SK-N-SH treated with all-trans-retinoic acid at 6 μM for 48 hours (cell line): Measurements from ENCODE around the gene ADGRF1.

Source experiments
- ATAC-seq: fragments of 200-7000 bp; cut with Tn5 transposase; 3 replicates; pipeline ENCODE4 v1.9.1; 2020; ENCODE audit warnings: mild to moderate bottlenecking, moderate library complexity
- ARNTL ChIP-seq: fragments of 450-650 bp; formaldehyde crosslinking; IDR thresholded peaks from 2 replicates; pipeline ENCODE4 v1.5.0; 2020; ENCODE audit warnings: low read depth, mild to moderate bottlenecking, moderate library complexity, borderline replicate concordance
- BACH2 ChIP-seq: fragments of 250-450 bp; sonication (Bioruptor Pico); IDR thresholded peaks from 2 replicates; pipeline ENCODE4 v1.9.0; 2021; ENCODE audit warnings: mild to moderate bottlenecking, borderline replicate concordance
- CSDC2 ChIP-seq: fragments of 250-450 bp; sonication (Bioruptor Pico); IDR thresholded peaks from 2 replicates; pipeline ENCODE4 v1.5.0; 2020; ENCODE audit warnings: mild to moderate bottlenecking, moderate library complexity
- ESRRG ChIP-seq: fragments of 250-450 bp; sonication (Bioruptor Pico); IDR thresholded peaks from 2 replicates; pipeline ENCODE4 v1.6.1; 2021; ENCODE audit warnings: mild to moderate bottlenecking
- GLIS3 ChIP-seq: fragments of 250-450 bp; sonication (Bioruptor Pico); IDR thresholded peaks from 2 replicates; pipeline ENCODE4 v1.5.0; 2020; ENCODE audit warnings: mild to moderate bottlenecking, moderate library complexity
- ISL1 ChIP-seq: fragments of 250-450 bp; sonication (Bioruptor Pico); IDR thresholded peaks from 2 replicates; pipeline ENCODE4 v2.1.2; 2022; ENCODE audit warnings: mild to moderate bottlenecking, moderate library complexity
- OSR1 ChIP-seq: fragments of 250-450 bp; sonication (Bioruptor Pico); IDR thresholded peaks from 2 replicates; pipeline ENCODE4 v1.8.0; 2022; ENCODE audit warnings: moderate library complexity, mild to moderate bottlenecking, inconsistent platforms
- PPARA ChIP-seq: fragments of 250-450 bp; sonication (Bioruptor Pico); IDR thresholded peaks from 2 replicates; pipeline ENCODE4 v1.5.0; 2020; ENCODE audit warnings: mild to moderate bottlenecking, borderline replicate concordance
- RARB ChIP-seq: fragments of 250-450 bp; sonication (Bioruptor Pico); IDR thresholded peaks from 2 replicates; pipeline ENCODE4 v1.8.0; 2021; ENCODE audit warnings: mild to moderate bottlenecking, moderate library complexity
- SNAI2 ChIP-seq: fragments of 250-450 bp; sonication (Bioruptor Pico); IDR thresholded peaks from 2 replicates; pipeline ENCODE4 v1.5.0; 2020; ENCODE audit warnings: mild to moderate bottlenecking, moderate library complexity
- TCF4 ChIP-seq: fragments of 250-450 bp; sonication (Bioruptor Pico); IDR thresholded peaks from 2 replicates; pipeline ENCODE4 v1.8.0; 2021; ENCODE audit warnings: mild to moderate bottlenecking, moderate library complexity, borderline replicate concordance
- TOX ChIP-seq: fragments of 250-450 bp; sonication (Bioruptor Pico); IDR thresholded peaks from 2 replicates; pipeline ENCODE4 v1.8.0; 2021; ENCODE audit warnings: mild to moderate bottlenecking, moderate library complexity, borderline replicate concordance
- ZFP3 ChIP-seq: fragments of 250-450 bp; sonication (Bioruptor Pico); IDR thresholded peaks from 2 replicates; pipeline ENCODE4 v1.5.0; 2020; ENCODE audit warnings: mild to moderate bottlenecking, moderate library complexity
- ZFP30 ChIP-seq: fragments of 450-650 bp; formaldehyde crosslinking; IDR thresholded peaks from 2 replicates; pipeline ENCODE4 v1.5.0; 2022; ENCODE audit warnings: mild to moderate bottlenecking, moderate library complexity
- ZNF565 ChIP-seq: fragments of 450-650 bp; formaldehyde crosslinking; conservative IDR thresholded peaks from 2 replicates; pipeline ENCODE4 v1.5.0; 2020; ENCODE audit warnings: low read depth, mild to moderate bottlenecking, moderate library complexity
- TF ChIP-seq, protein P1 (sequence below): fragments of 250-450 bp; sonication (Bioruptor Pico); IDR thresholded peaks from 2 replicates; pipeline ENCODE4 v1.5.0; 2020; ENCODE audit warnings: mild to moderate bottlenecking, moderate library complexity
- TF ChIP-seq, protein P2 (sequence below): fragments of 250-450 bp; sonication (Bioruptor Pico); IDR thresholded peaks from 2 replicates; pipeline ENCODE4 v1.5.1; 2021; ENCODE audit warnings: mild to moderate bottlenecking, moderate library complexity
- TF ChIP-seq, protein P3 (sequence below): fragments of 250-450 bp; sonication (Bioruptor Pico); IDR thresholded peaks from 2 replicates; pipeline ENCODE4 v1.5.1; 2020; ENCODE audit warnings: low read depth, mild to moderate bottlenecking, moderate library complexity
- TF ChIP-seq, protein P4 (sequence below): fragments of 250-450 bp; sonication (Bioruptor Pico); IDR thresholded peaks from 2 replicates; pipeline ENCODE4 v1.8.0; 2021; ENCODE audit warnings: low read depth, mild to moderate bottlenecking, moderate library complexity, borderline replicate concordance
- TF ChIP-seq, protein P5 (sequence below): fragments of 250-450 bp; sonication (Bioruptor Pico); IDR thresholded peaks from 2 replicates; pipeline ENCODE4 v1.8.0; 2020; ENCODE audit warnings: mild to moderate bottlenecking, moderate library complexity, borderline replicate concordance

ADGRF1 gene

DNA sequence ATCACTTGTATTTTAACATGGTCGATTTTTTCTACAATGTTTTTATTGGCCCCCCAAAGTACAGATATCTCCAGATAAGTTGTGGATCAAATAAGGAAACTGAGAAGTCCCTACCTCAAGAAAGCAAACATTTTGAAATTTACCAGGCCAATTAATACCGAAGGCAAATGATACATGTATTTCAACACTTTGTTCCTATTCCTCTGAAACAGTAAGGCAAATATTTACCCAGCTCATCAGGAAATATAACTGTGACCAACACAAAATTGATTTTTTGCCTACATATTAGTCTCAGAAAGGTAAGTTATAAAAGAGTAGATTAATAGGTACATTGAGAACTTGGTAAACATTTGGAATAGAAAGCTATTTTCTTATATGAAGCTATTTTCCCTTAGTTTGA is 69.1 kb downstream of the ADGRF1 start:
- TF ChIP-seq SNAI2 (CRISPR knock-in tag), result no peak
- no peak for TF ChIP-seq TCF4
- TF ChIP-seq ZFP3, result no peak
- no peak for ATAC-seq

DNA sequence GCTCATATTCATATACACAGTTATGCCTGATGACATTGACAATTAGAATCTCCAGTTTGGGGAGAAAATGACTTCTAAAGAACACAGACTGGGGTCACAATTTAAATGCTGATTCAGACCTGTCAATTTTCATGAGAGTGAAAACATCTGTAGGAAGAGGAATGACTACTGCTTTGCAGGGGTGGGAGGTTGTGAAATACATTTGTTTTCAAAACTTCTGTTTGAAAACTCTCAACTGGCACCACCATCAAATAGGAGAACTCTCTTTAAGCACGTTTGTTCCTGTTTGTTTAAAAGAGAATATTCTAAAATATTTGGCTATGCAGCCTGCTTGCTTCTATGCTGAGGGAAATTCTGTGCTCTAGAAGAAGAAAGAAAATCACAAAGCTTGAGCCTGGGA is 69.6 kb downstream of the ADGRF1 start:
- ATAC-seq, result no peak
- no peak for TF ChIP-seq ISL1 (CRISPR knock-in tag)
- no peak for TF ChIP-seq PPARA (CRISPR knock-in tag)
- TF ChIP-seq, protein P1, sequence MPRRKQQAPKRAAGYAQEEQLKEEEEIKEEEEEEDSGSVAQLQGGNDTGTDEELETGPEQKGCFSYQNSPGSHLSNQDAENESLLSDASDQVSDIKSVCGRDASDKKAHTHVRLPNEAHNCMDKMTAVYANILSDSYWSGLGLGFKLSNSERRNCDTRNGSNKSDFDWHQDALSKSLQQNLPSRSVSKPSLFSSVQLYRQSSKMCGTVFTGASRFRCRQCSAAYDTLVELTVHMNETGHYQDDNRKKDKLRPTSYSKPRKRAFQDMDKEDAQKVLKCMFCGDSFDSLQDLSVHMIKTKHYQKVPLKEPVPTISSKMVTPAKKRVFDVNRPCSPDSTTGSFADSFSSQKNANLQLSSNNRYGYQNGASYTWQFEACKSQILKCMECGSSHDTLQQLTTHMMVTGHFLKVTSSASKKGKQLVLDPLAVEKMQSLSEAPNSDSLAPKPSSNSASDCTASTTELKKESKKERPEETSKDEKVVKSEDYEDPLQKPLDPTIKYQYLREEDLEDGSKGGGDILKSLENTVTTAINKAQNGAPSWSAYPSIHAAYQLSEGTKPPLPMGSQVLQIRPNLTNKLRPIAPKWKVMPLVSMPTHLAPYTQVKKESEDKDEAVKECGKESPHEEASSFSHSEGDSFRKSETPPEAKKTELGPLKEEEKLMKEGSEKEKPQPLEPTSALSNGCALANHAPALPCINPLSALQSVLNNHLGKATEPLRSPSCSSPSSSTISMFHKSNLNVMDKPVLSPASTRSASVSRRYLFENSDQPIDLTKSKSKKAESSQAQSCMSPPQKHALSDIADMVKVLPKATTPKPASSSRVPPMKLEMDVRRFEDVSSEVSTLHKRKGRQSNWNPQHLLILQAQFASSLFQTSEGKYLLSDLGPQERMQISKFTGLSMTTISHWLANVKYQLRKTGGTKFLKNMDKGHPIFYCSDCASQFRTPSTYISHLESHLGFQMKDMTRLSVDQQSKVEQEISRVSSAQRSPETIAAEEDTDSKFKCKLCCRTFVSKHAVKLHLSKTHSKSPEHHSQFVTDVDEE, result no peak
- no peak for TF ChIP-seq ZFP30 (CRISPR knock-in tag)
- no peak for TF ChIP-seq CSDC2 (CRISPR knock-in tag)
- no peak for TF ChIP-seq SNAI2 (CRISPR knock-in tag)
- no peak for TF ChIP-seq RARB (CRISPR knock-in tag)
- no peak for TF ChIP-seq ESRRG
- TF ChIP-seq, protein P2, sequence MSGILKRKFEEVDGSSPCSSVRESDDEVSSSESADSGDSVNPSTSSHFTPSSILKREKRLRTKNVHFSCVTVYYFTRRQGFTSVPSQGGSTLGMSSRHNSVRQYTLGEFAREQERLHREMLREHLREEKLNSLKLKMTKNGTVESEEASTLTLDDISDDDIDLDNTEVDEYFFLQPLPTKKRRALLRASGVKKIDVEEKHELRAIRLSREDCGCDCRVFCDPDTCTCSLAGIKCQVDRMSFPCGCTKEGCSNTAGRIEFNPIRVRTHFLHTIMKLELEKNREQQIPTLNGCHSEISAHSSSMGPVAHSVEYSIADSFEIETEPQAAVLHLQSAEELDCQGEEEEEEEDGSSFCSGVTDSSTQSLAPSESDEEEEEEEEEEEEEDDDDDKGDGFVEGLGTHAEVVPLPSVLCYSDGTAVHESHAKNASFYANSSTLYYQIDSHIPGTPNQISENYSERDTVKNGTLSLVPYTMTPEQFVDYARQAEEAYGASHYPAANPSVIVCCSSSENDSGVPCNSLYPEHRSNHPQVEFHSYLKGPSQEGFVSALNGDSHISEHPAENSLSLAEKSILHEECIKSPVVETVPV (CRISPR knock-in tag), result no peak
- no peak for TF ChIP-seq TCF4

DNA sequence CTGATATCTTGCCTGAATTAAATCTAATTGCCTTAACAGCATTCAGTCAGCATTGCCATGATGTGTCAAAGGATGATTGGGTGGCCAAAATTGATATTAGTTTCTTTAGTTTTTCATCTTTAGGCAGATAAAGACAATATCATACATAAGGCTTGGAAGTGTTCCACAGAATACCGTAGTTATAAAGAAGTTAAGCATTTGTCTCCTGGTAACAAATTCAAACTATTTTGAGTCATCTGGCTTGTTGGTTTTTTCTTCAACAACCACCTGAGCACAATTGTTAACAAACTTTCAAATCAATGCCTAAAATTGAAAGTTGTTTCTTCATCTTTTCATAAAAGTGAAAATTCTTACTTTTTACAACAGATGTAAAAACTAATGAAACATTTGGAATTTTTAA is 72.9 kb downstream of the ADGRF1 start:
- no peak for ATAC-seq
- TF ChIP-seq, protein P3, sequence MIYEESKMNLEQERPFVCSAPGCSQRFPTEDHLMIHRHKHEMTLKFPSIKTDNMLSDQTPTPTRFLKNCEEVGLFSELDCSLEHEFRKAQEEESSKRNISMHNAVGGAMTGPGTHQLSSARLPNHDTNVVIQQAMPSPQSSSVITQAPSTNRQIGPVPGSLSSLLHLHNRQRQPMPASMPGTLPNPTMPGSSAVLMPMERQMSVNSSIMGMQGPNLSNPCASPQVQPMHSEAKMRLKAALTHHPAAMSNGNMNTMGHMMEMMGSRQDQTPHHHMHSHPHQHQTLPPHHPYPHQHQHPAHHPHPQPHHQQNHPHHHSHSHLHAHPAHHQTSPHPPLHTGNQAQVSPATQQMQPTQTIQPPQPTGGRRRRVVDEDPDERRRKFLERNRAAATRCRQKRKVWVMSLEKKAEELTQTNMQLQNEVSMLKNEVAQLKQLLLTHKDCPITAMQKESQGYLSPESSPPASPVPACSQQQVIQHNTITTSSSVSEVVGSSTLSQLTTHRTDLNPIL, result no peak
- TF ChIP-seq PPARA (CRISPR knock-in tag) (no peak), TOX (CRISPR knock-in tag) (no peak), ZFP30 (CRISPR knock-in tag) (no peak)

DNA sequence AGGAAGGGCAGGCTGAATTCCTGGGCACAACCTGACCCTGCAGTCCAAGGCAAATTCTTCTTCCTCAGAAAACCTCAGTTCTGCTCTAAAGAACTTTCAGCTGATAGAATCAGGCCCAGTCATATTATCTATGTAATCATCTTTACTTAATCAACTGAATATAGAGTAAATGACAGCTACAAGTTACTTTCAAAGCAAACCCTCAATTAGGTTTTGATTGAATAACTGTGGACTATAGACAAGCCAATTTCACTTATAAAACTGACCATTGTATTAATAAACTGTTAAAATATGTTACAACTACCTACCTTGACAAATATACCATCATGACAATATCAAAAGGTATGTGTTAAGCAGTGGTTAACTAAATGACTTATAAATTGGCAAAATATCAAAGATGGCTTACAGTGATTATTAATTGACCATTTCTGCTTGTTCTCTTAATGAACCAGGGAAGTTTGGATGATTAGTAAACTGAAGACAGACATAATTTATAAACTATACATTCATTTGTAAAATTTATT is 74.2 kb downstream of the ADGRF1 start:
- ATAC-seq, result no peak
- TF ChIP-seq, protein P4, sequence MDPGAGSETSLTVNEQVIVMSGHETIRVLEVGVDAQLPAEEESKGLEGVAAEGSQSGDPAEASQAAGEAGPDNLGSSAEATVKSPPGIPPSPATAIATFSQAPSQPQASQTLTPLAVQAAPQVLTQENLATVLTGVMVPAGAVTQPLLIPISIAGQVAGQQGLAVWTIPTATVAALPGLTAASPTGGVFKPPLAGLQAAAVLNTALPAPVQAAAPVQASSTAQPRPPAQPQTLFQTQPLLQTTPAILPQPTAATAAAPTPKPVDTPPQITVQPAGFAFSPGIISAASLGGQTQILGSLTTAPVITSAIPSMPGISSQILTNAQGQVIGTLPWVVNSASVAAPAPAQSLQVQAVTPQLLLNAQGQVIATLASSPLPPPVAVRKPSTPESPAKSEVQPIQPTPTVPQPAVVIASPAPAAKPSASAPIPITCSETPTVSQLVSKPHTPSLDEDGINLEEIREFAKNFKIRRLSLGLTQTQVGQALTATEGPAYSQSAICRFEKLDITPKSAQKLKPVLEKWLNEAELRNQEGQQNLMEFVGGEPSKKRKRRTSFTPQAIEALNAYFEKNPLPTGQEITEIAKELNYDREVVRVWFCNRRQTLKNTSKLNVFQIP, result no peak
- TF ChIP-seq, protein P1, result no peak
- TF ChIP-seq ISL1 (CRISPR knock-in tag) (no peak), SNAI2 (CRISPR knock-in tag) (no peak), ZNF565 (CRISPR knock-in tag) (no peak), ESRRG (no peak), ARNTL (CRISPR knock-in tag) (no peak), TCF4 (no peak), TOX (CRISPR knock-in tag) (no peak), OSR1 (CRISPR knock-in tag) (no peak), ZFP3 (no peak), RARB (CRISPR knock-in tag) (no peak), GLIS3 (CRISPR knock-in tag) (no peak), BACH2 (CRISPR knock-in tag) (no peak), PPARA (CRISPR knock-in tag) (no peak)
- TF ChIP-seq, protein P3, result no peak
- TF ChIP-seq, protein P5, sequence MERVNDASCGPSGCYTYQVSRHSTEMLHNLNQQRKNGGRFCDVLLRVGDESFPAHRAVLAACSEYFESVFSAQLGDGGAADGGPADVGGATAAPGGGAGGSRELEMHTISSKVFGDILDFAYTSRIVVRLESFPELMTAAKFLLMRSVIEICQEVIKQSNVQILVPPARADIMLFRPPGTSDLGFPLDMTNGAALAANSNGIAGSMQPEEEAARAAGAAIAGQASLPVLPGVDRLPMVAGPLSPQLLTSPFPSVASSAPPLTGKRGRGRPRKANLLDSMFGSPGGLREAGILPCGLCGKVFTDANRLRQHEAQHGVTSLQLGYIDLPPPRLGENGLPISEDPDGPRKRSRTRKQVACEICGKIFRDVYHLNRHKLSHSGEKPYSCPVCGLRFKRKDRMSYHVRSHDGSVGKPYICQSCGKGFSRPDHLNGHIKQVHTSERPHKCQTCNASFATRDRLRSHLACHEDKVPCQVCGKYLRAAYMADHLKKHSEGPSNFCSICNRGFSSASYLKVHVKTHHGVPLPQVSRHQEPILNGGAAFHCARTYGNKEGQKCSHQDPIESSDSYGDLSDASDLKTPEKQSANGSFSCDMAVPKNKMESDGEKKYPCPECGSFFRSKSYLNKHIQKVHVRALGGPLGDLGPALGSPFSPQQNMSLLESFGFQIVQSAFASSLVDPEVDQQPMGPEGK (CRISPR knock-in tag), result no peak
- TF ChIP-seq, protein P2 (CRISPR knock-in tag), result no peak
